ENCODE measurements around the gene SERAC1. TPM values are rescaled to one million over a fixed set of nuclear protein-coding genes. Genes with fewer than 3 reads are reported as not detected.
A peak's percentile ranks its signal among the peaks of the same experiment; 100 is the strongest.

The SERAC1 gene
- total and polyA plus RNA-seq, 2 of the 4 experiments (the other 2 are of a cell fraction) = 7.7 to 15.6 TPM

GRCh38 chr6:158077676-158078075 lies 90.4 kb downstream of the SERAC1 start:
- BruUV-seq (replicated peaks) = TSS peak; percentile 19
- H3K27me3 ChIP-seq (ENCODE audit: control insufficient read depth, insufficient read depth, low read length) = no peaks in the 10 kb centered on the region
- H3K18ac ChIP-seq (ENCODE audit: low read depth, low read length) = no peak overlapping the region
- H3K9me1 ChIP-seq (ENCODE audit: insufficient read depth, low read length) = no peaks in the 10 kb centered on the region; the same call in 1 of the 2 replicates
- no peak overlapping the region for H2BK20ac ChIP-seq (ENCODE audit: low read depth, low read length)
- no peak overlapping the region for H3K27ac ChIP-seq (ENCODE audit: insufficient read depth, low read length)
- peaks cover 47% of the 10 kb centered on the region for H3K36me3 ChIP-seq (ENCODE audit: control insufficient read depth, insufficient read depth, low read length)
- 90% methylated on average over 6 of the region's 10 CpGs; no CpG with 5 or more reads in 1 of the 2 experiments for WGBS, 2 experiments (ENCODE audit: extremely low coverage in 2 of 2, insufficient read length in 1 of 2)
- dilution Hi-C loops (cut with HindIII; ENCODE audit: low sequenced_read_pairs, unreplicated experiment) = no loop called here
- no peak overlapping the region for H3K4ac ChIP-seq (ENCODE audit: low read depth, low read length)
- no peak overlapping the region for H2AK9ac ChIP-seq (replicated peaks; ENCODE audit: low read depth, low read length, poor library complexity)
- no peak overlapping the region for H2BK15ac ChIP-seq (ENCODE audit: low read depth, low read length)
- no peak overlapping the region for H3K56ac ChIP-seq (ENCODE audit: extremely low read depth, insufficient read depth, low read length)
- no peak overlapping the region for H3K4me2 ChIP-seq (ENCODE audit: low read depth, low read length)
- POLR2A ChIA-PET (ENCODE audit: unreplicated experiment) = no interaction called here
- no peak overlapping the region for H4K91ac ChIP-seq (ENCODE audit: insufficient read depth, low read depth, low read length)
- in situ Hi-C loops (cut with MboI; ENCODE audit: low sequenced_read_pairs) = loop anchor here (10.0 kb wide), 1 partner anchor 763 kb away; no protein-coding TSS in a partner anchor
- no peaks in the 10 kb centered on the region for H3K4me1 ChIP-seq (ENCODE audit: control insufficient read depth, insufficient read depth, low read length)
- H3K14ac ChIP-seq (replicated peaks; ENCODE audit: low read depth, low read length) = no peak overlapping the region
- no peak overlapping the region for H4K8ac ChIP-seq (ENCODE audit: low read depth in 2 of 2, low read length in 2 of 2)
- no peak overlapping the region for H3K9ac ChIP-seq (ENCODE audit: low read depth, low read length)
- TF ChIP-seq RFX5 (IDR thresholded peaks at IDR 0.05; ENCODE audit: low read depth, low read length) (no peak), ELK1 (IDR thresholded peaks at IDR 0.05; ENCODE audit: borderline replicate concordance, low read depth, low read length) (no peak), FOS (IDR thresholded peaks at IDR 0.05; ENCODE audit: low read depth, low read length) (no peak), POLR2A (IDR thresholded peaks at IDR 0.05; ENCODE audit: low read depth, low read length) (no peak), CTCF (conservative IDR thresholded peaks at IDR 0.05; ENCODE audit: low read depth, low read length) (no peak), RCOR1 (IDR thresholded peaks at IDR 0.05; ENCODE audit: insufficient replicate concordance, low read length) (no peak), SMC3 (IDR thresholded peaks at IDR 0.05; ENCODE audit: low read depth, low read length) (no peak)
- no peak overlapping the region for H3K4me3 ChIP-seq (ENCODE audit: insufficient read depth, low read depth, low read length)
- no peak overlapping the region for H2BK120ac ChIP-seq (ENCODE audit: low read depth, low read length)
- DNase-seq (no peak), ATAC-seq (ENCODE audit: low read depth) (no peak)
- H2AFZ ChIP-seq (replicated peaks; ENCODE audit: low read length, poor library complexity) = no peak overlapping the region
- no peaks in the 10 kb centered on the region for H4K20me1 ChIP-seq (ENCODE audit: insufficient read depth, low read length)
- intact Hi-C loops (cut with micrococcal nuclease) = no loop called here
- CTCF ChIA-PET = interaction anchor here (0.6 to 1.1 kb wide), 4 partner anchors 9 to 289 kb away, joined by 3 to 4 read pairs (median 3); no protein-coding TSS in a partner anchor
- H2AK5ac ChIP-seq (ENCODE audit: low read depth, low read length) = no peak overlapping the region
- peaks cover 16 to 28% of the 10 kb centered on the region in 2 experiments for H3K79me1 ChIP-seq (ENCODE audit: low read depth in 1 of 2, low read length in 2 of 2)
- no peaks in the 10 kb centered on the region for H3K9me3 ChIP-seq (ENCODE audit: control insufficient read depth, insufficient read depth, low read length)
- no peak overlapping the region for H2BK5ac ChIP-seq (ENCODE audit: low read depth, low read length, poor library complexity, severe bottlenecking)
- no peak overlapping the region for H3K23ac ChIP-seq (ENCODE audit: low read depth, low read length)
- no peak overlapping the region for H4K5ac ChIP-seq (ENCODE audit: low read depth, low read length)

All from IMR-90 (cell line).